Panc1 (cell line): ENCODE measurements around the gene PTPRR.

Experiments
- SIN3A ChIP-seq: IDR thresholded peaks from 2 replicates; pipeline ENCODE4 v1.6.1; 2012; ENCODE audit warnings: low read depth, mild to moderate bottlenecking, low read length, moderate library complexity, borderline replicate concordance; ENCODE audit not compliant: insufficient read depth
- TF ChIP-seq, protein P1 (sequence below): fragments of 450-650 bp; IDR thresholded peaks from 2 replicates; pipeline ENCODE4 v1.5.1; 2017; ENCODE audit warnings: mild to moderate bottlenecking

DNA sequence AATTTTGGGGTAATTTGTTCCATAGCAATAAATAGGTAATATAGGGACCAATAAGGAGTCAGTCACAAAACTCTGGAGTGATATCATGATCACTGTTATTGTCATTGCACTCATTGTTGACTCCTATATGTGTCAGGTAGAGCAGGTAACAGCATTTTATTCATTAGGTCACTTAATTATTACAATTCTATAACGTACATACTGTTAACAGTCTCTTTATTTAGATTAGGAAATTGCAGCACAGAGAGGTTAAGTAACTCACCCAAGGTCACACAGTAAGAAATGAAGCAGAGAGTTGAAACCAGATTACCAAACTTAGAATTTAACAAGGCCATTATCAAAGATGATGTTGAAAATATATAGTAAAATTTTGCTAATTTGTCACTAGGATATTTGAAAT is 233.6 kb downstream of the PTPRR start:
- TF ChIP-seq, protein P1, sequence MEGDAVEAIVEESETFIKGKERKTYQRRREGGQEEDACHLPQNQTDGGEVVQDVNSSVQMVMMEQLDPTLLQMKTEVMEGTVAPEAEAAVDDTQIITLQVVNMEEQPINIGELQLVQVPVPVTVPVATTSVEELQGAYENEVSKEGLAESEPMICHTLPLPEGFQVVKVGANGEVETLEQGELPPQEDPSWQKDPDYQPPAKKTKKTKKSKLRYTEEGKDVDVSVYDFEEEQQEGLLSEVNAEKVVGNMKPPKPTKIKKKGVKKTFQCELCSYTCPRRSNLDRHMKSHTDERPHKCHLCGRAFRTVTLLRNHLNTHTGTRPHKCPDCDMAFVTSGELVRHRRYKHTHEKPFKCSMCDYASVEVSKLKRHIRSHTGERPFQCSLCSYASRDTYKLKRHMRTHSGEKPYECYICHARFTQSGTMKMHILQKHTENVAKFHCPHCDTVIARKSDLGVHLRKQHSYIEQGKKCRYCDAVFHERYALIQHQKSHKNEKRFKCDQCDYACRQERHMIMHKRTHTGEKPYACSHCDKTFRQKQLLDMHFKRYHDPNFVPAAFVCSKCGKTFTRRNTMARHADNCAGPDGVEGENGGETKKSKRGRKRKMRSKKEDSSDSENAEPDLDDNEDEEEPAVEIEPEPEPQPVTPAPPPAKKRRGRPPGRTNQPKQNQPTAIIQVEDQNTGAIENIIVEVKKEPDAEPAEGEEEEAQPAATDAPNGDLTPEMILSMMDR: no peak
- no peak for TF ChIP-seq SIN3A
